ENCODE results near the gene CST3. TPM values are rescaled to one million over a fixed set of nuclear protein-coding genes. Genes with fewer than 3 reads are reported as not detected.

CST3 gene
- total and polyA plus RNA-seq, 7 donors, result 344 to 1,250 (median 693) TPM

GRCh38 chr20:23658989-23659609 is 21.3 kb upstream of the CST3 start:
- H3K9me3 ChIP-seq, result no peaks in the 10 kb centered on the region
- H3K36me3 ChIP-seq, result no peaks in the 10 kb centered on the region
- peaks cover 0 to 34% (median 18%) of the 10 kb centered on the region in 4 donors for H3K4me1 ChIP-seq
- H3K27me3 ChIP-seq, result no peaks in the 10 kb centered on the region
- intact Hi-C loops (cut with DNase I), result no loop called here
- H3K4me3 ChIP-seq, result no peak overlapping the region
- TF ChIP-seq POLR2A (IDR thresholded peaks at IDR 0.05) (no peak), CTCF (IDR thresholded peaks at IDR 0.05) (no peak), POLR2AphosphoS5 (IDR thresholded peaks at IDR 0.05) (no peak), EP300 (IDR thresholded peaks at IDR 0.05) (no peak)
- DNase-seq, result no peak
- WGBS, 2 donors, result 69 to 88% methylated on average over 8 of the region's 8 CpGs
- no peak overlapping the region for H3K27ac ChIP-seq

- TF ChIP-seq EP300 (IDR thresholded peaks at IDR 0.05) (no peak), POLR2A (IDR thresholded peaks at IDR 0.05) (no peak), CTCF (IDR thresholded peaks at IDR 0.05) (no peak), POLR2AphosphoS5 (IDR thresholded peaks at IDR 0.05) (no peak)
- Histone ChIP-seq H3K27me3 (no peaks in the 10 kb centered on the region), H3K4me1 (peaks cover 0 to 39% (median 20%) of the 10 kb centered on the region in 4 donors), H3K36me3 (no peaks in the 10 kb centered on the region), H3K4me3 (no peak overlapping the region), H3K9me3 (no peaks in the 10 kb centered on the region), H3K27ac (no peak overlapping the region)
- no peak for DNase-seq
- WGBS, 2 donors, result 70 to 80% methylated on average over 2 of the region's 2 CpGs
- intact Hi-C loops (cut with DNase I), result no loop called here
Observed at GRCh38 chr20:23658336-23658735, 20.6 kb upstream of the CST3 start.

GRCh38 chr20:23657202-23657601 is 19.4 kb upstream of the CST3 start:
- H3K36me3 ChIP-seq, result no peaks in the 10 kb centered on the region
- H3K4me1 ChIP-seq, result peaks cover 0 to 39% (median 20%) of the 10 kb centered on the region in 4 donors
- intact Hi-C loops (cut with DNase I), result no loop called here
- no peak for DNase-seq
- no peak overlapping the region for H3K4me3 ChIP-seq
- WGBS, 2 donors, result 82 to 83% methylated on average over 8 of the region's 8 CpGs
- H3K27ac ChIP-seq, result no peak overlapping the region
- H3K27me3 ChIP-seq, result no peaks in the 10 kb centered on the region
- TF ChIP-seq EP300 (IDR thresholded peaks at IDR 0.05), result no peak
- no peak for TF ChIP-seq CTCF (IDR thresholded peaks at IDR 0.05)
- no peak for TF ChIP-seq POLR2AphosphoS5 (IDR thresholded peaks at IDR 0.05)
- no peak for TF ChIP-seq POLR2A (IDR thresholded peaks at IDR 0.05)
- H3K9me3 ChIP-seq, result no peaks in the 10 kb centered on the region

GRCh38 chr20:23656372-23656771 is 18.6 kb upstream of the CST3 start:
- Histone ChIP-seq H3K4me1 (peaks cover 0 to 39% (median 20%) of the 10 kb centered on the region in 4 donors), H3K36me3 (no peaks in the 10 kb centered on the region), H3K27ac (peak overlapping the region; percentile 64 to 76 (median 74)), H3K27me3 (no peaks in the 10 kb centered on the region), H3K4me3 (peak overlapping the region in 1 of 4 donors; percentile 16), H3K9me3 (no peaks in the 10 kb centered on the region)
- TF ChIP-seq POLR2AphosphoS5 (IDR thresholded peaks at IDR 0.05) (no peak), CTCF (IDR thresholded peaks at IDR 0.05) (no peak), EP300 (IDR thresholded peaks at IDR 0.05) (no peak)
- DNase-seq, result no peak
- WGBS, 2 donors, result 81 to 88% methylated on average over 10 of the region's 10 CpGs
- intact Hi-C loops (cut with DNase I), result no loop called here
